Stimulated activated CD8-positive, alpha-beta memory T cell treated with anti-CD3 and anti-CD28 coated beads, Interleukin-4, amount 100 ng/mL, for 1 hour (primary cell): ENCODE measurements around the gene KNSTRN.

Experiments used
- DNase-seq, 2 donors: peaks; one replicate each; pipeline ENCODE4 v3.0.0-alpha.2; 2020; ENCODE audit warnings: low read depth in 2 of 2, low spot score in 1 of 2

Gene KNSTRN

GRCh38 chr15:40365624-40366456 lies 16.7 kb upstream of the KNSTRN start:
- no peak for DNase-seq

- DNase-seq, result no peak
Observed at GRCh38 chr15:40366457-40367370, 15.8 kb upstream of the KNSTRN start.

GRCh38 chr15:40367371-40367685 lies 15.2 kb upstream of the KNSTRN start:
- no peak for DNase-seq

- peak; percentile 66 to 68 for DNase-seq
Observed at GRCh38 chr15:40367686-40368611, 14.6 kb upstream of the KNSTRN start.

- no peak for DNase-seq
Observed at GRCh38 chr15:40368719-40369473, 13.6 kb upstream of the KNSTRN start.

- no peak for DNase-seq
Observed at GRCh38 chr15:40369474-40369869, 13.0 kb upstream of the KNSTRN start.

GRCh38 chr15:40369971-40370370 lies 12.6 kb upstream of the KNSTRN start:
- no peak for DNase-seq

- DNase-seq, result no peak
Observed at GRCh38 chr15:40372981-40373380, 9.5 kb upstream of the KNSTRN start.

GRCh38 chr15:40377606-40378005 lies 4.9 kb upstream of the KNSTRN start:
- no peak for DNase-seq

- DNase-seq, result no peak
Observed at GRCh38 chr15:40379374-40379773, 3.1 kb upstream of the KNSTRN start.

GRCh38 chr15:40379853-40380252 lies 2.7 kb upstream of the KNSTRN start:
- DNase-seq, result no peak

- no peak for DNase-seq
Observed at GRCh38 chr15:40380636-40381035, 1.9 kb upstream of the KNSTRN start.

- no peak for DNase-seq
Observed at GRCh38 chr15:40381818-40382529, 547 bp upstream of the KNSTRN start.

- no peak for DNase-seq
Observed at GRCh38 chr15:40386480-40386879, 4.0 kb downstream of the KNSTRN start.

- DNase-seq, result no peak
Observed at GRCh38 chr15:40388941-40389823, 6.7 kb downstream of the KNSTRN start.

GRCh38 chr15:40389824-40390595 lies 7.5 kb downstream of the KNSTRN start:
- no peak for DNase-seq

- no peak for DNase-seq
Observed at GRCh38 chr15:40392986-40393948, 10.7 kb downstream of the KNSTRN start.
